ENCODE data around the gene SLC26A6. TPM values are rescaled to one million over a fixed set of nuclear protein-coding genes. Genes with fewer than 3 reads are reported as not detected.

SLC26A6 gene
- total RNA-seq, 1 experiment from 2014 or later = 47.4 TPM

DNA sequence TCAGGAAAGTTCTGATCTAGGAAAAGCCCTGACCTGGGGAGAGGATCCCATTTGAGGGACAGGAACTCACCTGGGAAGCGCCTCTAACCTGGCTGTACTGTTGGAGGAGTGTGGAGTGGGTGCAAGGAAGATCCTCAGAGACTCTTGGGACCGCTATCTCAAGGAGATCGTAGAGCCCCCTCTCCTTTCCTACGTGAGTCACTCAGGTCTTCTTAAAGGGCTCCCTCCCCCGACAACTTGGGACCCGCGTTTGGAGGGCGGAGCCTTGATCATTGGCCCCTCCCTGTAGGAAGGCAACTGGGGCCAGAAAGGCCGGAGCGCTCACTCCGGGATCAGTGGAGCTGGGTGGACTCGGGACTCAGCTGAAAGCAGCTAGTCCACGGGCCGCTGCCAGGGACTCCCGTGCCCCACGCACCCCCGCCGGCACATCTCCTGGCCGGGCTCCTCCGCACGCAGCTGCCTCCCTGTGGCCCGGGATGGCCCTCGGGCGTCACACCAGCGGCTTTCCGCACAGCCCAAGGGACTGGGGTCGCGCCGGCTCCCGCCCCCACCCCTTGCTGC is 520 bp downstream of the SLC26A6 start:
- no peaks in the 10 kb centered on the region for H3K9me3 Mint-ChIP-seq (ENCODE audit: unreplicated experiment)
- BruUV-seq (replicated peaks) = TSS peak; percentile 46
- TF ChIP-seq CTCF (IDR thresholded peaks at IDR 0.05; ENCODE audit: unreplicated experiment) = no peak
- DNase-seq (ENCODE audit: unreplicated experiment) = peak; percentile 63
- ChIA-PET POLR2A (interaction anchor here (0.5 to 4.1 kb wide), 31 partner anchors 10 to 459 kb away, joined by 3 to 93 read pairs (median 6); partner anchors contain the start of genes ATRIP, CCDC51, CELSR3 and COL7A1), CTCF (interaction anchor here (0.6 to 3.4 kb wide), 17 partner anchors 10 to 445 kb away, joined by 3 to 22 read pairs (median 4); partner anchors contain the start of genes CELSR3 and UQCRC1)
- peak overlapping the region; percentile 84 for H3K4me3 Mint-ChIP-seq (ENCODE audit: unreplicated experiment)
- H3K27me3 Mint-ChIP-seq (ENCODE audit: insufficient read depth, unreplicated experiment) = no peaks in the 10 kb centered on the region
- H3K27ac Mint-ChIP-seq (ENCODE audit: low read depth, unreplicated experiment) = peak overlapping the region; percentile 85
- intact Hi-C loops (cut with micrococcal nuclease) = loop anchor here (1.0 to 2.0 kb wide), 6 partner anchors 20 to 169 kb away; partner anchors contain the start of gene NCKIPSD
- peaks cover 27% of the 10 kb centered on the region for H3K36me3 Mint-ChIP-seq (ENCODE audit: insufficient read depth, unreplicated experiment)
- H3K4me1 Mint-ChIP-seq (ENCODE audit: insufficient read depth, unreplicated experiment) = peaks cover 10% of the 10 kb centered on the region

GRCh38 chr3:48633743-48634142 is 1.5 kb downstream of the SLC26A6 start:
- Mint-ChIP-seq H3K27ac (ENCODE audit: low read depth, unreplicated experiment) (peak overlapping the region; percentile 85), H3K27me3 (ENCODE audit: insufficient read depth, unreplicated experiment) (no peaks in the 10 kb centered on the region), H3K9me3 (ENCODE audit: unreplicated experiment) (no peaks in the 10 kb centered on the region), H3K36me3 (ENCODE audit: insufficient read depth, unreplicated experiment) (peaks cover 37% of the 10 kb centered on the region), H3K4me3 (ENCODE audit: unreplicated experiment) (peak overlapping the region; percentile 84), H3K4me1 (ENCODE audit: insufficient read depth, unreplicated experiment) (peaks cover 10% of the 10 kb centered on the region)
- ChIA-PET CTCF (interaction anchor here (0.7 to 3.4 kb wide), 5 partner anchors 13 to 35 kb away, joined by 3 to 22 read pairs (median 12); partner anchors contain the start of gene CELSR3), POLR2A (interaction anchor here (0.7 to 4.1 kb wide), 8 partner anchors 11 to 193 kb away, joined by 4 to 93 read pairs (median 32); partner anchors contain the start of genes CCDC51, CELSR3, COL7A1 and PFKFB4)
- TF ChIP-seq CTCF (IDR thresholded peaks at IDR 0.05; ENCODE audit: unreplicated experiment) = no peak
- no TSS peak for BruUV-seq (replicated peaks)
- no peak for DNase-seq (ENCODE audit: unreplicated experiment)
- intact Hi-C loops (cut with micrococcal nuclease) = loop anchor here (2.0 kb wide), 1 partner anchor 51 kb away; the partner anchor contains the start of gene NCKIPSD

GRCh38 chr3:48633256-48633655 is 2.0 kb downstream of the SLC26A6 start:
- H3K9me3 Mint-ChIP-seq (ENCODE audit: unreplicated experiment) = no peaks in the 10 kb centered on the region
- peaks cover 41% of the 10 kb centered on the region for H3K36me3 Mint-ChIP-seq (ENCODE audit: insufficient read depth, unreplicated experiment)
- CTCF ChIA-PET = interaction anchor here (0.9 to 3.4 kb wide), 3 partner anchors 20 to 35 kb away, joined by 3 to 22 read pairs (median 12); no protein-coding TSS in a partner anchor
- DNase-seq (ENCODE audit: unreplicated experiment) = no peak
- H3K27me3 Mint-ChIP-seq (ENCODE audit: insufficient read depth, unreplicated experiment) = no peaks in the 10 kb centered on the region
- H3K4me1 Mint-ChIP-seq (ENCODE audit: insufficient read depth, unreplicated experiment) = peaks cover 10% of the 10 kb centered on the region
- peak overlapping the region; percentile 84 for H3K4me3 Mint-ChIP-seq (ENCODE audit: unreplicated experiment)
- peak overlapping the region; percentile 85 for H3K27ac Mint-ChIP-seq (ENCODE audit: low read depth, unreplicated experiment)
- POLR2A ChIA-PET = interaction anchor here (3.6 to 4.1 kb wide), 3 partner anchors 11 to 35 kb away, joined by 50 to 93 read pairs (median 88); partner anchors contain the start of genes CELSR3, COL7A1 and TMEM89
- intact Hi-C loops (cut with micrococcal nuclease) = no loop called here
- no peak for TF ChIP-seq CTCF (IDR thresholded peaks at IDR 0.05; ENCODE audit: unreplicated experiment)
- BruUV-seq (replicated peaks) = no TSS peak

Data from MCF 10A (cell line).